Measurements from ENCODE around the gene SLC13A1.

Gene SLC13A1

GRCh38 chr7:123135960-123136359 is 63.8 kb downstream of the SLC13A1 start:
- H3K4me3 ChIP-seq (ENCODE audit: low read depth, low read length): no peak overlapping the region
- no peak for DNase-seq (ENCODE audit: low read depth, low spot score)
- no peak for TF ChIP-seq CTCF (IDR thresholded peaks at IDR 0.05; ENCODE audit: low read depth, low read length)
- in situ Hi-C loops (cut with HindIII; ENCODE audit: low sequenced_read_pairs): no loop called here

- TF ChIP-seq CTCF (IDR thresholded peaks at IDR 0.05; ENCODE audit: low read depth, low read length): no peak
- H3K4me3 ChIP-seq (ENCODE audit: low read depth, low read length): no peak overlapping the region
- in situ Hi-C loops (cut with HindIII; ENCODE audit: low sequenced_read_pairs): no loop called here
- no peak for DNase-seq (ENCODE audit: low read depth, low spot score)
Observed at GRCh38 chr7:123133924-123134323, 65.8 kb downstream of the SLC13A1 start.

DNA sequence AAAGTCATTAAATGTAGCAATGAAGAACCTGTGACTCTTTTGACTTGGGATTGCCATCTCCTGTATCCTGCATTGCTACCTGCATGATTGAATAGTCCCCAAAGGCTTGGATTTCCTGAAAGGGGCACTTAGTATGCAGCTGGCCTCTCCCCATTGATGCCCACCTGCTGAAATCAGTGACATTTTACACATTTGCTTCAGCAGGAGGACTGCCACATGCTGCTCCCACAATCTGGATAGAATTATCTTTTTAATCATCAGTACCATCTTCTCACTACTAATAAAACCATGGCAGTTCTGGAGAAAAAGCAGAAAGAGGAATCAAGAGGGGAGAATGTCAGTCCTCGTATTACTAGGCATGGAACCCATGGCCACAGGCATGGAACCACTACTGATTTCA is 67.8 kb downstream of the SLC13A1 start:
- DNase-seq (ENCODE audit: low read depth, low spot score): no peak
- no peak overlapping the region for H3K4me3 ChIP-seq (ENCODE audit: low read depth, low read length)
- no peak for TF ChIP-seq CTCF (IDR thresholded peaks at IDR 0.05; ENCODE audit: low read depth, low read length)
- in situ Hi-C loops (cut with HindIII; ENCODE audit: low sequenced_read_pairs): no loop called here

- no peak for DNase-seq (ENCODE audit: low read depth, low spot score)
- TF ChIP-seq CTCF (IDR thresholded peaks at IDR 0.05; ENCODE audit: low read depth, low read length): no peak
- in situ Hi-C loops (cut with HindIII; ENCODE audit: low sequenced_read_pairs): no loop called here
Observed at GRCh38 chr7:123131556-123131955, 68.2 kb downstream of the SLC13A1 start.

GRCh38 chr7:123131140-123131539 is 68.6 kb downstream of the SLC13A1 start:
- in situ Hi-C loops (cut with HindIII; ENCODE audit: low sequenced_read_pairs): no loop called here
- peak; percentile 18 for TF ChIP-seq CTCF (IDR thresholded peaks at IDR 0.05; ENCODE audit: low read depth, low read length)
- no peak for DNase-seq (ENCODE audit: low read depth, low spot score)
- no peak overlapping the region for H3K4me3 ChIP-seq (ENCODE audit: low read depth, low read length)

More at GRCh38 chr7:123131556-123131955, 68.2 kb downstream of the SLC13A1 start:
- H3K4me3 ChIP-seq (ENCODE audit: low read depth, low read length): no peak overlapping the region

- in situ Hi-C loops (cut with HindIII; ENCODE audit: low sequenced_read_pairs): no loop called here
- TF ChIP-seq CTCF (IDR thresholded peaks at IDR 0.05; ENCODE audit: low read depth, low read length): no peak
- no peak overlapping the region for H3K4me3 ChIP-seq (ENCODE audit: low read depth, low read length)
- no peak for DNase-seq (ENCODE audit: low read depth, low spot score)
Observed at GRCh38 chr7:123126691-123127090, 73.1 kb downstream of the SLC13A1 start.

GRCh38 chr7:123126171-123126570 is 73.6 kb downstream of the SLC13A1 start:
- TF ChIP-seq CTCF (IDR thresholded peaks at IDR 0.05; ENCODE audit: low read depth, low read length): no peak
- no peak for DNase-seq (ENCODE audit: low read depth, low spot score)
- H3K4me3 ChIP-seq (ENCODE audit: low read depth, low read length): no peak overlapping the region
- in situ Hi-C loops (cut with HindIII; ENCODE audit: low sequenced_read_pairs): no loop called here
